Kidney (tissue), 14 donors: ENCODE results near the gene PEAR1. TPM values are rescaled to one million over a fixed set of nuclear protein-coding genes. Genes with fewer than 3 reads are reported as not detected.

Source experiments
- DNase-seq, 5 donors: peaks; one replicate each; pipeline ENCODE4 v3.0.0-alpha.2; 2013 to 2020
- FAIRE-seq: peaks from 2 replicates; lab custom pipeline; 2012; peaks lifted over from hg19 to GRCh38; lab: Jason Lieb, UNC
- H3K27ac ChIP-seq, 2 donors: one replicate each; pipeline ENCODE4 v1.7.0; 2013; ENCODE audit warnings: low read depth in 2 of 2, low read length in 2 of 2, inconsistent platforms in 1 of 2
- H3K27me3 ChIP-seq: one replicate; pipeline ENCODE4 v1.7.1; 2013; ENCODE audit warnings: low read length, inconsistent platforms; ENCODE audit not compliant: control insufficient read depth, insufficient read depth
- H3K36me3 ChIP-seq, 3 donors: one replicate each; pipeline versions ENCODE4 v1.7.0 to v1.7.1; 2013; ENCODE audit warnings: low read length in 3 of 3, control low read depth in 1 of 3, inconsistent platforms in 1 of 3; ENCODE audit not compliant: insufficient read depth in 3 of 3, control insufficient read depth in 2 of 3
- H3K4me1 ChIP-seq, 3 donors: one replicate each; pipeline versions ENCODE4 v1.7.0 to v1.7.1; 2013; ENCODE audit warnings: low read length in 3 of 3, inconsistent platforms in 1 of 3, low read depth in 1 of 3; ENCODE audit not compliant: control insufficient read depth in 2 of 3, insufficient read depth in 2 of 3
- H3K4me3 ChIP-seq, 3 donors: one replicate each; pipeline versions ENCODE4 v1.7.0 to v1.8.1; 2013; ENCODE audit warnings: low read length in 3 of 3, control low read depth in 1 of 3, inconsistent platforms in 1 of 3
- H3K9ac ChIP-seq, 3 donors: one replicate each; pipeline versions ENCODE4 v1.7.0 to v1.7.1; 2013; ENCODE audit warnings: low read length in 3 of 3, control low read depth in 1 of 3, inconsistent platforms in 1 of 3
- H3K9me3 ChIP-seq, 3 donors: one replicate each; pipeline versions ENCODE4 v1.7.0 to v1.7.1; 2013; ENCODE audit warnings: low read length in 3 of 3, control low read depth in 1 of 3, inconsistent platforms in 1 of 3; ENCODE audit not compliant: control insufficient read depth in 2 of 3, insufficient read depth in 1 of 3
- CTCF ChIP-seq: IDR thresholded peaks from 3 replicates; pipeline ENCODE4 v1.5.1; 2012; ENCODE audit warnings: mild to moderate bottlenecking, moderate library complexity, borderline replicate concordance; ENCODE audit not compliant: insufficient read depth; ENCODE audit errors: extremely low read depth
- intact Hi-C: fragments of 100-400 bp; cut with DNase I; formaldehyde crosslinking; loops from one replicate; pipeline ENCODE4 v1.11.1; 2022
- polyA plus RNA-seq: library from polyadenylated mRNA; stranded (reverse); fragments of 350-450 nt; fragmentation: Illumina TruSeq; extraction: RNeasy Lipid Tissue Mini Kit (QIAGEN cat#74804); gene quantifications from one replicate; pipeline ENCODE4 v1.2.3, GENCODE V29; 2014; ENCODE audit warnings: low read depth, low replicate concordance; ENCODE audit not compliant: insufficient read depth
- total RNA-seq: library from RNA; stranded (reverse); fragmentation: NEBNext Ultra II Directional; extraction: Animal tissue kit (Norgen Biotek cat#: 25700); gene quantifications from one replicate; pipeline ENCODE4 v1.2.1, GENCODE V29; 2021
- donor health status: control.
- donor health status: control.
- donor health status: control.
- donor health status: control.
- donor health status: control.
- donor health status: DM: yes; HTN: yes; CAD: no.
- donor health status: Normal renal cell carcinoma (clear cell type).

The PEAR1 gene
- total and polyA plus RNA-seq, 2 donors from 2014 or later, result 4.5 to 17.2 TPM

GRCh38 chr1:156862584-156862983, 30.9 kb upstream of the PEAR1 start:
- no peak for TF ChIP-seq CTCF
- FAIRE-seq (no peak), DNase-seq (no peak)
- Histone ChIP-seq H3K27ac (no peak overlapping the region), H3K9ac (no peak overlapping the region), H3K4me1 (peaks cover 0 to 10% (median 0%) of the 10 kb centered on the region in 3 donors), H3K9me3 (no peaks in the 10 kb centered on the region), H3K27me3 (peaks cover 22% of the 10 kb centered on the region), H3K4me3 (no peak overlapping the region), H3K36me3 (no peaks in the 10 kb centered on the region)
- intact Hi-C loops, result no loop called here

- DNase-seq (no peak), FAIRE-seq (no peak)
- H3K9ac ChIP-seq, result no peak overlapping the region
- peaks cover 0 to 10% (median 0%) of the 10 kb centered on the region in 3 donors for H3K4me1 ChIP-seq
- peaks cover 20% of the 10 kb centered on the region for H3K27me3 ChIP-seq
- no peak overlapping the region for H3K4me3 ChIP-seq
- TF ChIP-seq CTCF, result no peak
- H3K9me3 ChIP-seq, result no peaks in the 10 kb centered on the region
- intact Hi-C loops, result no loop called here
- H3K36me3 ChIP-seq, result no peaks in the 10 kb centered on the region
- H3K27ac ChIP-seq, result no peak overlapping the region
Observed at GRCh38 chr1:156862997-156863599, 30.4 kb upstream of the PEAR1 start.

- H3K9ac ChIP-seq, result no peak overlapping the region
- DNase-seq (no peak), FAIRE-seq (no peak)
- H3K27ac ChIP-seq, result no peak overlapping the region
- intact Hi-C loops, result no loop called here
- H3K4me1 ChIP-seq, result peaks cover 0 to 10% (median 0%) of the 10 kb centered on the region in 3 donors
- H3K27me3 ChIP-seq, result peaks cover 16% of the 10 kb centered on the region
- no peaks in the 10 kb centered on the region for H3K36me3 ChIP-seq
- no peak for TF ChIP-seq CTCF
- no peak overlapping the region for H3K4me3 ChIP-seq
- no peaks in the 10 kb centered on the region for H3K9me3 ChIP-seq
Observed at GRCh38 chr1:156863631-156864030, 29.9 kb upstream of the PEAR1 start.

GRCh38 chr1:156864796-156865195, 28.7 kb upstream of the PEAR1 start:
- FAIRE-seq, result no peak
- H3K27ac ChIP-seq, result no peak overlapping the region
- H3K27me3 ChIP-seq, result peaks cover 12% of the 10 kb centered on the region
- H3K4me3 ChIP-seq, result no peak overlapping the region
- peaks cover 0 to 5% (median 0%) of the 10 kb centered on the region in 3 donors for H3K4me1 ChIP-seq
- intact Hi-C loops, result no loop called here
- no peak for TF ChIP-seq CTCF
- no peaks in the 10 kb centered on the region for H3K9me3 ChIP-seq
- DNase-seq, result no peak
- H3K9ac ChIP-seq, result no peak overlapping the region
- H3K36me3 ChIP-seq, result no peaks in the 10 kb centered on the region
